Ovary (tissue), 9 donors: Measurements from ENCODE around the gene ANKAR. TPM values are rescaled to one million over a fixed set of nuclear protein-coding genes. Genes with fewer than 3 reads are reported as not detected.
A peak's percentile ranks its signal among the peaks of the same experiment; 100 is the strongest.

ENCODE experiments used
- DNase-seq, 5 donors: peaks; one replicate each; pipeline ENCODE4 v3.0.0-alpha.2; 2019 to 2020
- H3K27ac ChIP-seq, 2 donors: fragments of 200-600 bp; one replicate each; pipeline versions ENCODE4 v1.5.1 to v1.8.0; 2019 to 2022
- H3K27me3 ChIP-seq: fragments of 200-600 bp; one replicate; pipeline ENCODE4 v1.8.0; 2022
- H3K36me3 ChIP-seq: fragments of 200-600 bp; sonication (generic); one replicate; pipeline ENCODE4 v1.5.1; 2019
- H3K4me1 ChIP-seq: one replicate; pipeline ENCODE4 v1.8.1; 2013; ENCODE audit warnings: mild to moderate bottlenecking, moderate library complexity; ENCODE audit not compliant: insufficient read depth
- H3K4me3 ChIP-seq: fragments of 200-600 bp; sonication (generic); one replicate; pipeline ENCODE4 v1.5.1; 2017
- H3K9me3 ChIP-seq, 2 donors: fragments of 200-600 bp in 1 of 2; sonication (generic) in 1 of 2; one replicate each; pipeline versions ENCODE4 v1.5.1 to v1.8.1; 2013 to 2019; ENCODE audit warnings: mild to moderate bottlenecking in 1 of 2, moderate library complexity in 1 of 2
- CTCF ChIP-seq, 3 donors: fragments of 450-650 bp in 2 of 3; fragments of 200-600 bp in 1 of 3; IDR thresholded peaks; one replicate each; pipeline versions ENCODE4 v1.5.1 to v1.8.0; 2016 to 2022; ENCODE audit warnings: antibody characterized with exemption in 3 of 3, mild to moderate bottlenecking in 1 of 3
- EP300 ChIP-seq: sonication (generic); formaldehyde crosslinking; IDR thresholded peaks from one replicate; pipeline ENCODE4 v1.6.1; 2017; ENCODE audit warnings: antibody characterized with exemption
- POLR2A ChIP-seq: fragments of 450-650 bp; IDR thresholded peaks from one replicate; pipeline ENCODE4 v1.6.1; 2017; ENCODE audit warnings: antibody characterized with exemption, mild to moderate bottlenecking, moderate library complexity
- WGBS, 3 donors: extraction: QIAGEN DNeasy Blood & Tissue Kit in 1 of 3; methylation state at CpG; one replicate each; pipeline versions ENCODE4 v1.1.5 to v1.1.7; 2013 to 2017; 5-methylcytosine and 5-hydroxymethylcytosine counted together
- intact Hi-C, 4 donors: fragments of 100-400 bp; cut with DNase I; formaldehyde crosslinking; loops; one replicate each; pipeline versions ENCODE4 v1.11.0 to v1.15.1; 2022 to 2023
- polyA plus RNA-seq, 2 donors: library from polyadenylated mRNA; stranded (reverse); fragments of 200-250 nt in 1 of 2; fragments of 350-450 nt in 1 of 2; fragmentation: Illumina TruSeq in 1 of 2; extraction: RNeasy Lipid Tissue Mini Kit (QIAGEN cat#74804) in 1 of 2; gene quantifications; one replicate each; pipeline ENCODE4 v1.2.3, GENCODE V29; 2013 to 2014
- total RNA-seq, 7 donors: library from RNA; depleted of rRNA in 2 of 7; stranded (reverse); fragments of >200 nt in 2 of 7; fragmentation: NEBNext Ultra II Directional in 3 of 7; extraction: Animal tissue kit (Norgen Biotek cat#: 25700) in 3 of 7; gene quantifications; one replicate each; pipeline versions ENCODE4 v1.1.0 to v1.2.4, GENCODE V29; 2016 to 2023
- donor health status: DM: no; HTN: no; CAD: no; lungs with moderate emphysema.
- donor health status: DM: no; HTN: no; CAD: no.
- donor health status: Bipolar disorder and iron deficiency.
- donor health status: DM: yes; HTN: yes; CAD: no.
- donor health status: DM: no; HTN: no; CAD: no.
- donor health status: DM: yes; HTN: yes; CAD: no.

Gene ANKAR
- total and polyA plus RNA-seq, 9 donors: 3.6 to 23.2 (median 17.3) TPM

- intact Hi-C loops: no loop called here
- DNase-seq: no peak
- H3K27me3 ChIP-seq: no peaks in the 10 kb centered on the region
- H3K27ac ChIP-seq: no peak overlapping the region
- H3K9me3 ChIP-seq: no peaks in the 10 kb centered on the region
- H3K4me3 ChIP-seq: no peak overlapping the region
- WGBS, 3 donors: 95 to 96% (median 96%) methylated on average over 5 of the region's 5 CpGs
- H3K4me1 ChIP-seq: no peaks in the 10 kb centered on the region
- TF ChIP-seq POLR2A: no peak
- TF ChIP-seq CTCF (IDR thresholded peaks at IDR 0.05): no peak
- no peak for TF ChIP-seq EP300
- no peaks in the 10 kb centered on the region for H3K36me3 ChIP-seq
Observed at GRCh38 chr2:189669913-189670312, 4.6 kb upstream of the ANKAR start.

- H3K9me3 ChIP-seq: no peaks in the 10 kb centered on the region
- H3K4me3 ChIP-seq: peak overlapping the region; percentile 57
- intact Hi-C loops: no loop called here
- no peak for TF ChIP-seq EP300
- no peak for TF ChIP-seq CTCF (IDR thresholded peaks at IDR 0.05)
- TF ChIP-seq POLR2A: no peak
- WGBS, 3 donors: 34 to 41% (median 38%) methylated on average over 12 of the region's 12 CpGs
- no peaks in the 10 kb centered on the region for H3K36me3 ChIP-seq
- peak overlapping the region; percentile 93 to 94 for H3K27ac ChIP-seq
- H3K27me3 ChIP-seq: no peaks in the 10 kb centered on the region
- H3K4me1 ChIP-seq: peaks cover 3% of the 10 kb centered on the region
- no peak for DNase-seq
Observed at GRCh38 chr2:189673661-189674373, 653 bp upstream of the ANKAR start.

DNA sequence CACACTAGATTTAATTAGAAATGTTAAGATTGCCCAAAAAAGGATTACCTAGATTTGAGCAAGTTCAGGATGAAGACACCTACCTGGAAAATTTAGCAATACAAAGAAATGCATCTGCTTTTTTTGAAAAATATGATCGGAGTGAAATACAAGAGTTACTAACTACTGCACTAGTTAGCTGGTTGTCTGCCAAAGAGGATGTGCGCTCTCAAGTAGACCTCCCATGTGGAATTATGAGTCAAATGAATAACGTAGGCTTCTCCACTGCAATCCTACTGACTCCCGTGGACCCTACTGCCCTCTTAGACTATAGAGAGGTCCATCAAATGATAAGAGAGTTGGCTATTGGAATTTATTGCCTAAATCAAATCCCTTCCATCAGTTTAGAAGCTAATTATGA is 2.0 kb downstream of the ANKAR start:
- peak in 1 of 5 donors; percentile 36 for DNase-seq

GRCh38 chr2:189679226-189679625 is 4.8 kb downstream of the ANKAR start:
- intact Hi-C loops: no loop called here

More for the DNA sequence above, 2.0 kb downstream of the ANKAR start:
- 56 to 71% (median 62%) methylated on average over 4 of the region's 4 CpGs for WGBS, 3 donors
- intact Hi-C loops: no loop called here
- Histone ChIP-seq H3K36me3 (no peaks in the 10 kb centered on the region), H3K4me1 (peaks cover 5% of the 10 kb centered on the region), H3K27ac (no peak overlapping the region), H3K27me3 (no peaks in the 10 kb centered on the region), H3K4me3 (no peak overlapping the region), H3K9me3 (no peaks in the 10 kb centered on the region)
- no peak for TF ChIP-seq CTCF (IDR thresholded peaks at IDR 0.05)
- no peak for TF ChIP-seq POLR2A
- TF ChIP-seq EP300: no peak

More at GRCh38 chr2:189679226-189679625, 4.8 kb downstream of the ANKAR start:
- no peak for DNase-seq
- Histone ChIP-seq H3K4me3 (no peak overlapping the region), H3K9me3 (no peaks in the 10 kb centered on the region), H3K27me3 (no peaks in the 10 kb centered on the region), H3K36me3 (no peaks in the 10 kb centered on the region), H3K27ac (no peak overlapping the region), H3K4me1 (peaks cover 6% of the 10 kb centered on the region)
- TF ChIP-seq POLR2A: no peak
- TF ChIP-seq EP300: no peak
- TF ChIP-seq CTCF (IDR thresholded peaks at IDR 0.05): no peak
